ENCODE data around the gene PRKRIP1. TPM values are rescaled to one million over a fixed set of nuclear protein-coding genes. Genes with fewer than 3 reads are reported as not detected.
A peak's percentile ranks its signal among the peaks of the same experiment; 100 is the strongest.
"Not testable (repeated sequence)": the region's sequence is repeated elsewhere in the genome, so short reads cannot be mapped to it uniquely, and the experiment has no call there.

The PRKRIP1 gene
- total and polyA plus RNA-seq, 8 donors, result 9.1 to 40.1 (median 11.6) TPM

DNA sequence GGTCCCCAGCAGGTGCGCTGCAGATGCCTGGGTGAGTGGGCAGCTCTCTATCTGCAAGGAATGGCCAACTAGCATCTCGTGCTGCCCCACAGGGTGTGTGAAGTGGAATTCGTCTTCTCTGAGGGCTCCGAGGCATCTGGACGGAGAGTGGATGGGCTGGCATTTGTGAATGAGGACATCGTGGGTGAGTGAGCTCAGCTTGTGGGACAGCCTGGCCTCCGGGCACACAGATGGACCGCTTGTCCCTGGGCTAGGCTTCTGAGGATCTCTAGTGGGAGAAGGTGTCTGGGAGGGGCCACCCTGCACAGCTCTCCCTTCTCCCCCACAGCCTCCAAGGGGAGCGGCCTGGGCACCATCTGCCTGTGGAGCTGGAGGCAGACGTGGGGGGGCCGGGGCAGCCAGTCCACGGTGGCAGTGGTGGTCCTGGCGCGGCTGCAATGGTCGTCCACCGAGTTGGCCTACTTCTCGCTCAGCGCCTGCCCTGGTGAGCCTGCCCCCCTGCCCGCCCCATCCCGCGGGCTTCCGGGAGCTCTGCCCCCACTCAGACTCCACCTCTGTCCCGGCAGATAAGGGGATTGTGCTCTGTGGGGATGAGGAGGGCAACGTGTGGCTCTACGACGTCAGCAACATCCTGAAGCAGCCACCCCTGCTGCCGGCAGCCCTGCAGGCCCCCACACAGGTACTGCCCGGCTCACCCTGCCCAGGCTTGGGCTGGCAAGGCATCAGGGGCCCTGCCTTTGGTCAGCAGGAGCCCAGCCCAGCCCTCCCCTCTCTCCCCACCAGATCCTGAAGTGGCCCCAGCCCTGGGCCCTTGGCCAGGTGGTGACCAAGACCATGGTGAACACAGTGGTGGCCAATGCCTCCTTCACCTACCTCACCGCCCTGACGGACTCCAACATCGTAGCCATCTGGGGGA is 76.2 kb downstream of the PRKRIP1 start:
- H3K27me3 ChIP-seq, result no peaks in the 10 kb centered on the region
- WGBS, 2 donors, result 77 to 78% methylated on average over 30 to 31 of the region's 31 CpGs
- H3K4me1 ChIP-seq, result no peaks in the 10 kb centered on the region
- no peak for ATAC-seq
- H3K4me3 ChIP-seq, result no peak overlapping the region
- no peak for TF ChIP-seq CTCF (IDR thresholded peaks at IDR 0.05)
- no peak overlapping the region for H3K27ac ChIP-seq
- no peak for FAIRE-seq
- no peaks in the 10 kb centered on the region for H3K9me3 ChIP-seq
- no peaks in the 10 kb centered on the region for H3K36me3 ChIP-seq
- intact Hi-C loops (cut with DNase I), result no loop called here
- DNase-seq, result peak in 5 of 6 donors; percentile 2 to 78 (median 37)

- H3K27ac ChIP-seq, result no peak overlapping the region
- WGBS, 2 donors, result 82 to 83% methylated on average over 23 of the region's 23 CpGs
- intact Hi-C loops (cut with DNase I), result no loop called here
- H3K9me3 ChIP-seq, result no peaks in the 10 kb centered on the region
- no peaks in the 10 kb centered on the region for H3K27me3 ChIP-seq
- no peak for FAIRE-seq
- no peaks in the 10 kb centered on the region for H3K4me1 ChIP-seq
- peak in 5 of 6 donors; percentile 1 to 55 (median 23) for DNase-seq
- ATAC-seq, result no peak
- TF ChIP-seq CTCF (IDR thresholded peaks at IDR 0.05), result no peak
- H3K4me3 ChIP-seq, result no peak overlapping the region
- no peaks in the 10 kb centered on the region for H3K36me3 ChIP-seq
Measured at GRCh38 chr7:102473271-102473991, 77.3 kb downstream of the PRKRIP1 start.

DNA sequence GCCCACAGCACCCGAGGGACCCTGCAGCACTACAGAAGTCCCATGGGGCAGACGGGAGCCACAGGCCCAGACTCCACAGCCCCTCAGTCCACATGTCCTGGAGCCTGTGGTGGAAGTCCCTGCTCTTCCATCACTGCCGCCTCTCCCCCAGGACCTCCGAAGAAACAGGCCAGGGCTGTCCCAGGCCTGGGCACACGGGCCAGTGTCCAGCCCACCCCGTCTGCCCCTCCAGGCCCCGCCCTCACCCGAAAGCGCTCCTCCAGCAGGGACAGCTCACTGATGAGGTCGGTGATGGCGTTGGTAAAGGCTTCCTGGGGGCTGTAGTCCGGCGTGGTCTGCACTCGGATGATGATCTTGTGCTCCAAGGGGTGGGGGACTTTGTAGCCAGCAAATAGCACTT is 78.0 kb downstream of the PRKRIP1 start:
- peak in 4 of 6 donors; percentile 5 to 25 (median 18) for DNase-seq
- H3K27me3 ChIP-seq; H3K9me3 ChIP-seq; H3K27ac ChIP-seq; H3K36me3 ChIP-seq; H3K4me3 ChIP-seq; intact Hi-C loops (cut with DNase I); ATAC-seq; FAIRE-seq; H3K4me1 ChIP-seq: not testable (repeated sequence)
- WGBS, 2 donors, result 83 to 100% methylated on average over 1 to 11 of the region's 14 CpGs

GRCh38 chr7:102474736-102475435 is 78.7 kb downstream of the PRKRIP1 start:
- H3K36me3 ChIP-seq; H3K27me3 ChIP-seq; H3K4me3 ChIP-seq; H3K9me3 ChIP-seq; H3K27ac ChIP-seq; H3K4me1 ChIP-seq; FAIRE-seq; ATAC-seq; intact Hi-C loops (cut with DNase I): not testable (repeated sequence)
- DNase-seq, result peak in 3 of 6 donors; percentile 3 to 27 (median 22)
- WGBS, 2 donors, result 80 to 83% methylated on average over 6 to 12 of the region's 19 CpGs

Small RNA genes within 50 kb of the gene (microRNA-seq; reads per million reads assigned to microRNA genes)
- gene MIR4467 (0 to 1.2 reads per million in 2 donors), gene MIR5090 (0.77 to 2.4 reads per million in 2 donors), gene MIR548O (0 reads per million in 2 donors)

Other genes starting within 250 kb of the PRKRIP1 start
- 1 to 10 TPM; 1.3 to 5.1 (median 2.0) TPM for gene SH2B2, start 109.5 kb upstream of the PRKRIP1 start, total RNA-seq
- gene SH2B2, start 109.5 kb upstream of the PRKRIP1 start, polyA plus RNA-seq, result 1 to 10 TPM; 2.1 to 4.4 TPM
- not detected for gene SPDYE6, start 39.9 kb upstream of the PRKRIP1 start, total RNA-seq
- gene SPDYE6, start 39.9 kb upstream of the PRKRIP1 start, polyA plus RNA-seq, result not detected
- gene ORAI2, start 37.2 kb downstream of the PRKRIP1 start, total RNA-seq, result 10 to 100 TPM in 2 of 6 donors, 1 to 10 TPM in 4; 4.8 to 13.5 (median 7.1) TPM
- 1 to 10 TPM; 4.1 to 8.6 TPM for gene ORAI2, start 37.2 kb downstream of the PRKRIP1 start, polyA plus RNA-seq
- gene ALKBH4, start 68.5 kb downstream of the PRKRIP1 start, total RNA-seq, result 1 to 10 TPM; 3.5 to 6.9 (median 5.3) TPM
- gene ALKBH4, start 68.5 kb downstream of the PRKRIP1 start, polyA plus RNA-seq, result 1 to 10 TPM; 7.3 to 9.3 TPM
- gene LRWD1, start 68.6 kb downstream of the PRKRIP1 start, total RNA-seq, result 1 to 10 TPM; 5.1 to 9.3 (median 7.6) TPM
- 10 to 100 TPM; 12.3 to 18.4 TPM for gene LRWD1, start 68.6 kb downstream of the PRKRIP1 start, polyA plus RNA-seq
- gene POLR2J, start 82.6 kb downstream of the PRKRIP1 start, total RNA-seq, result 10 to 100 TPM; 16.5 to 20.6 (median 17.7) TPM
- gene POLR2J, start 82.6 kb downstream of the PRKRIP1 start, polyA plus RNA-seq, result 10 to 100 TPM; 56.3 to 59.8 TPM
- 10 to 100 TPM in 2 of 6 donors, 1 to 10 TPM in 4; 7.8 to 12.9 (median 8.4) TPM for gene RASA4B, start 121.4 kb downstream of the PRKRIP1 start, total RNA-seq
- 10 to 100 TPM; 39.2 to 93.4 TPM for gene RASA4B, start 121.4 kb downstream of the PRKRIP1 start, polyA plus RNA-seq
- 10 to 100 TPM in 1 of 6 donors, 1 to 10 TPM in 5; 6.0 to 10.9 (median 6.7) TPM for gene UPK3BL2, start 147.3 kb downstream of the PRKRIP1 start, total RNA-seq
- 10 to 100 TPM; 20.3 to 38.4 TPM for gene UPK3BL2, start 147.3 kb downstream of the PRKRIP1 start, polyA plus RNA-seq
- gene SPDYE2, start 154.9 kb downstream of the PRKRIP1 start, total RNA-seq, result under 1 TPM in 4 of 6 donors, not detected in 2; 0.12 to 0.19 (median 0.13) TPM
- gene SPDYE2, start 154.9 kb downstream of the PRKRIP1 start, polyA plus RNA-seq, result under 1 TPM; 0.21 to 0.34 TPM
- gene POLR2J3, start 176.2 kb downstream of the PRKRIP1 start, total RNA-seq, result 10 to 100 TPM in 5 of 6 donors, 1 to 10 TPM in 1; 8.3 to 18.8 (median 11.9) TPM
- gene POLR2J3, start 176.2 kb downstream of the PRKRIP1 start, polyA plus RNA-seq, result 100 to 1,000 TPM in 1 of 2 donors, 10 to 100 TPM in 1; 49.5 to 116 TPM
- gene RASA4, start 220.4 kb downstream of the PRKRIP1 start, total RNA-seq, result 10 to 100 TPM in 5 of 6 donors, 1 to 10 TPM in 1; 8.7 to 33.8 (median 18.1) TPM
- gene RASA4, start 220.4 kb downstream of the PRKRIP1 start, polyA plus RNA-seq, result 100 to 1,000 TPM in 1 of 2 donors, 10 to 100 TPM in 1; 60.8 to 128 TPM
- 10 to 100 TPM in 2 of 6 donors, 1 to 10 TPM in 4; 2.9 to 11.8 (median 5.5) TPM for gene UPK3BL1, start 246.4 kb downstream of the PRKRIP1 start, total RNA-seq
- 100 to 1,000 TPM in 1 of 2 donors, 10 to 100 TPM in 1; 72.2 to 168 TPM for gene UPK3BL1, start 246.4 kb downstream of the PRKRIP1 start, polyA plus RNA-seq

Measured in pancreas (tissue), 10 donors.